ENCODE measurements around the gene QRICH1. TPM values are rescaled to one million over a fixed set of nuclear protein-coding genes. Genes with fewer than 3 reads are reported as not detected.

Gene QRICH1
- total and polyA plus RNA-seq, 2 of the 4 experiments (the other 2 are of a cell fraction) = 62.7 to 77.3 TPM

DNA sequence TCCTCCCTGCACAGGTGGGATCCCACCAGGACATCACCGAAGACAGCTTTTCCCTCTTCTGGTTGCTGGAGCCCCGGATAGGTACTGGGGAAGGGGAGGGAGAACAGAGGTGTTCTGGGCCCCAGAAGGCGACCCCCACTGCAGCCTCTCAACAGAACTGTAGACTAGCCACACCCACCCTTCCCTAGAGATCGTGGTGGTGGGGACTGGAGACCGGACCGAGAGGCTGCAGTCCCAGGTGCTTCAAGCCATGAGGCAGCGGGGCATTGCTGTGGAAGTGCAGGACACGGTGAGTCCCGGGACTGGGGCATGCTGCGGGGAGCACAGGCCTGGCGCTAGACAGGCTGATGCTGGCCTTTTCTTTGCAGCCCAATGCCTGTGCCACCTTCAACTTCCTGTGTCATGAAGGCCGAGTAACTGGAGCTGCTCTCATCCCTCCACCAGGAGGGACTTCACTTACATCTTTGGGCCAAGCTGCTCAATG, 71.1 kb downstream of the QRICH1 start (continued):
- no peak for TF ChIP-seq POLR2A (IDR thresholded peaks at IDR 0.05; ENCODE audit: low read depth, low read length)

DNA sequence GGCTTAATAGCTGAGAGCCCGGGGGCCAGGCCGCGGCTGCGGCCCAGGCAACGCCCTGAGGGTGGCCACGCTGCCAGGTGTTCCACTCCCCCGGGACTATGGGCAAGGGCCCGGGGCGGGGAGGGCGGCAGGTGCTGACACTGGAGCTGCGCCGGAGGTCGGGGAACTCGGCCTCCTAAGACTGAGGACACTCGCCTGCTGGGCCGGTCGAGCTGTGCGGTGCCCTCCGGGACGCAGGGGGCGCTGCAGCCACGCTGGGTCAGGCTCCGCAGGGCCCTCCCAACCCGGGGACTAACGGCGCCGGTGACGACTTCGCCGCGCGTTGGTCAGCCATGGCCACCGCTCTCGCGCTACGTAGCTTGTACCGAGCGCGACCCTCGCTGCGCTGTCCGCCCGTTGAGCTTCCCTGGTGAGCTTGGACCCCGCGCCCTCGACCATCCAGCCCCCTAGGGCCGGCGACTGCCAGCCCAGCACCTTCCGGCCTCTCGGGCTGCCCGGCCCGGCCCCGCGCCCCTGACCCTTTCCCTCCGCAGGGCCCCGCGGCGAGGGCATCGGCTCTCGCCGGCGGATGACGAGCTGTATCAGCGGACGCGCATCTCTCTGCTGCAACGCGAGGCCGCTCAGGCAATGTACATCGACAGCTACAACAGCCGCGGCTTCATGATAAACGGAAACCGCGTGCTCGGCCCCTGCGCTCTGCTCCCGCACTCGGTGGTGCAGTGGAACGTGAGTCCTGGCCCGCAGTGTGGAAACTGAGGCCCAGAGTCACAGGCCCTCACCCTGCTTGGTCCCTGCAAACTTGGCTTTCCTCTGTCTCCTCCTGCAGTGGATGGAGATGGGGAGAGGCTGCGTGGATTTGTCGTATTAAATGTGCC, 71.8 kb downstream of the QRICH1 start, which contains the start of gene NDUFAF3:
Gene NDUFAF3 (plus strand): TSS at position 309 of the 875 bp plus-strand sequence. CDS start 24 bp downstream, at position 333.
- Histone ChIP-seq H3K27me3 (ENCODE audit: control insufficient read depth, insufficient read depth, low read length) (no peaks in the 10 kb centered on the region), H2BK15ac (ENCODE audit: low read depth, low read length) (0 out of 3 replicates have a peak within 1 kb of the TSS, but pooled peaks have one; percentile 25), H3K79me1 (ENCODE audit: low read depth in 1 of 2, low read length in 2 of 2) (peaks cover 27 to 84% of the 10 kb centered on the region in 2 experiments; a peak in 3 of 4 replicates), H2BK5ac (ENCODE audit: low read depth, low read length, poor library complexity, severe bottlenecking) (peak within 1 kb of the TSS; percentile 93), H4K20me1 (ENCODE audit: insufficient read depth, low read length) (peaks cover 20% of the 10 kb centered on the region), H3K27ac (ENCODE audit: insufficient read depth, low read length) (peak within 1 kb of the TSS; percentile 93), H2AFZ (replicated peaks; ENCODE audit: low read length, poor library complexity) (peak within 1 kb of the TSS; percentile 94), H4K8ac (ENCODE audit: low read depth in 2 of 2, low read length in 2 of 2) (peak within 1 kb of the TSS; percentile 90 to 91), H3K56ac (ENCODE audit: extremely low read depth, insufficient read depth, low read length) (peak within 1 kb of the TSS; percentile 58), H2BK20ac (ENCODE audit: low read depth, low read length) (no peak within 1 kb of the TSS), H3K9me1 (ENCODE audit: insufficient read depth, low read length) (peaks cover 21% of the 10 kb centered on the region), H2AK9ac (replicated peaks; ENCODE audit: low read depth, low read length, poor library complexity) (peak within 1 kb of the TSS; percentile 99), H3K9me3 (ENCODE audit: control insufficient read depth, insufficient read depth, low read length) (no peaks in the 10 kb centered on the region), H3K9ac (ENCODE audit: low read depth, low read length) (peak within 1 kb of the TSS; percentile 90), H4K5ac (ENCODE audit: low read depth, low read length) (peak within 1 kb of the TSS; percentile 40), H3K23ac (ENCODE audit: low read depth, low read length) (peak within 1 kb of the TSS; percentile 85), H3K4me2 (ENCODE audit: low read depth, low read length) (peak within 1 kb of the TSS; percentile 84), H3K14ac (replicated peaks; ENCODE audit: low read depth, low read length) (peak within 1 kb of the TSS; percentile 94), H4K91ac (ENCODE audit: insufficient read depth, low read depth, low read length) (peak within 1 kb of the TSS; percentile 57), H3K4ac (ENCODE audit: low read depth, low read length) (peak within 1 kb of the TSS; percentile 92), H3K36me3 (ENCODE audit: control insufficient read depth, insufficient read depth, low read length) (peaks cover 32% of the 10 kb centered on the region), H2AK5ac (ENCODE audit: low read depth, low read length) (peak within 1 kb of the TSS; percentile 97), H2BK120ac (ENCODE audit: low read depth, low read length) (peak within 1 kb of the TSS; percentile 57), H3K4me3 (ENCODE audit: insufficient read depth, low read depth, low read length) (peak within 1 kb of the TSS; percentile 84), H3K18ac (ENCODE audit: low read depth, low read length) (no peak within 1 kb of the TSS), H3K4me1 (ENCODE audit: control insufficient read depth, insufficient read depth, low read length) (peaks cover 10% of the 10 kb centered on the region)
- ATAC-seq (ENCODE audit: low read depth) (peak; percentile 74), DNase-seq (peak; percentile 92)
- in situ Hi-C loops (cut with MboI; ENCODE audit: low sequenced_read_pairs) (no loop called here), intact Hi-C loops (cut with micrococcal nuclease) (loop anchor here (2.0 to 5.0 kb wide), 2 partner anchors 33 to 70 kb away; partner anchors contain the start of gene QRICH1), dilution Hi-C loops (cut with HindIII; ENCODE audit: low sequenced_read_pairs, unreplicated experiment) (no loop called here)
- TSS peak; percentile 82 for BruUV-seq (replicated peaks)
- ChIA-PET POLR2A (ENCODE audit: unreplicated experiment) (interaction anchor here (1.0 to 3.8 kb wide), 4 partner anchors 12 to 84 kb away, joined by 3 to 25 read pairs (median 4); partner anchors contain the start of gene QRICH1), CTCF (interaction anchor here (0.5 to 1.1 kb wide), 7 partner anchors 10 to 472 kb away, joined by 3 to 7 read pairs (median 5); partner anchors contain the start of genes P4HTM and WDR6)
- TF ChIP-seq BHLHE40 (IDR thresholded peaks at IDR 0.05; ENCODE audit: low read depth, low read length) (no peak), POLR2A (IDR thresholded peaks at IDR 0.05; ENCODE audit: low read depth, low read length) (peak; percentile 40; the same call in 1 of the 2 replicates), CHD1 (IDR thresholded peaks at IDR 0.05; ENCODE audit: low read depth, low read length) (no peak), MXI1 (IDR thresholded peaks at IDR 0.05; ENCODE audit: borderline replicate concordance, low read depth, low read length) (0 out of 2 replicates have a peak, but pooled peaks have one; percentile 39), MAZ (IDR thresholded peaks at IDR 0.05; ENCODE audit: borderline replicate concordance, low read depth, low read length) (peak; percentile 85; the same call in 1 of the 2 replicates), SMC3 (IDR thresholded peaks at IDR 0.05; ENCODE audit: low read depth, low read length) (no peak)
- TF ChIP-seq, protein P1, sequence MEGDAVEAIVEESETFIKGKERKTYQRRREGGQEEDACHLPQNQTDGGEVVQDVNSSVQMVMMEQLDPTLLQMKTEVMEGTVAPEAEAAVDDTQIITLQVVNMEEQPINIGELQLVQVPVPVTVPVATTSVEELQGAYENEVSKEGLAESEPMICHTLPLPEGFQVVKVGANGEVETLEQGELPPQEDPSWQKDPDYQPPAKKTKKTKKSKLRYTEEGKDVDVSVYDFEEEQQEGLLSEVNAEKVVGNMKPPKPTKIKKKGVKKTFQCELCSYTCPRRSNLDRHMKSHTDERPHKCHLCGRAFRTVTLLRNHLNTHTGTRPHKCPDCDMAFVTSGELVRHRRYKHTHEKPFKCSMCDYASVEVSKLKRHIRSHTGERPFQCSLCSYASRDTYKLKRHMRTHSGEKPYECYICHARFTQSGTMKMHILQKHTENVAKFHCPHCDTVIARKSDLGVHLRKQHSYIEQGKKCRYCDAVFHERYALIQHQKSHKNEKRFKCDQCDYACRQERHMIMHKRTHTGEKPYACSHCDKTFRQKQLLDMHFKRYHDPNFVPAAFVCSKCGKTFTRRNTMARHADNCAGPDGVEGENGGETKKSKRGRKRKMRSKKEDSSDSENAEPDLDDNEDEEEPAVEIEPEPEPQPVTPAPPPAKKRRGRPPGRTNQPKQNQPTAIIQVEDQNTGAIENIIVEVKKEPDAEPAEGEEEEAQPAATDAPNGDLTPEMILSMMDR (conservative IDR thresholded peaks at IDR 0.05; ENCODE audit: low read depth, low read length) = peak; percentile 96
- TF ChIP-seq, protein P2, sequence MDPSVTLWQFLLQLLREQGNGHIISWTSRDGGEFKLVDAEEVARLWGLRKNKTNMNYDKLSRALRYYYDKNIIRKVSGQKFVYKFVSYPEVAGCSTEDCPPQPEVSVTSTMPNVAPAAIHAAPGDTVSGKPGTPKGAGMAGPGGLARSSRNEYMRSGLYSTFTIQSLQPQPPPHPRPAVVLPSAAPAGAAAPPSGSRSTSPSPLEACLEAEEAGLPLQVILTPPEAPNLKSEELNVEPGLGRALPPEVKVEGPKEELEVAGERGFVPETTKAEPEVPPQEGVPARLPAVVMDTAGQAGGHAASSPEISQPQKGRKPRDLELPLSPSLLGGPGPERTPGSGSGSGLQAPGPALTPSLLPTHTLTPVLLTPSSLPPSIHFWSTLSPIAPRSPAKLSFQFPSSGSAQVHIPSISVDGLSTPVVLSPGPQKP (IDR thresholded peaks at IDR 0.05; ENCODE audit: borderline replicate concordance, low read depth, low read length) = no peak
- 1% methylated on average over 63 of the region's 83 CpGs; no CpG with 5 or more reads in 1 of the 2 experiments for WGBS, 2 experiments (ENCODE audit: extremely low coverage in 2 of 2, insufficient read length in 1 of 2)
